ENCODE measurements around the gene PPFIA1.
A peak's percentile ranks its signal among the peaks of the same experiment; 100 is the strongest.
"Not testable (repeated sequence)": the region's sequence is repeated elsewhere in the genome, so short reads cannot be mapped to it uniquely, and the experiment has no call there.

The PPFIA1 gene

DNA sequence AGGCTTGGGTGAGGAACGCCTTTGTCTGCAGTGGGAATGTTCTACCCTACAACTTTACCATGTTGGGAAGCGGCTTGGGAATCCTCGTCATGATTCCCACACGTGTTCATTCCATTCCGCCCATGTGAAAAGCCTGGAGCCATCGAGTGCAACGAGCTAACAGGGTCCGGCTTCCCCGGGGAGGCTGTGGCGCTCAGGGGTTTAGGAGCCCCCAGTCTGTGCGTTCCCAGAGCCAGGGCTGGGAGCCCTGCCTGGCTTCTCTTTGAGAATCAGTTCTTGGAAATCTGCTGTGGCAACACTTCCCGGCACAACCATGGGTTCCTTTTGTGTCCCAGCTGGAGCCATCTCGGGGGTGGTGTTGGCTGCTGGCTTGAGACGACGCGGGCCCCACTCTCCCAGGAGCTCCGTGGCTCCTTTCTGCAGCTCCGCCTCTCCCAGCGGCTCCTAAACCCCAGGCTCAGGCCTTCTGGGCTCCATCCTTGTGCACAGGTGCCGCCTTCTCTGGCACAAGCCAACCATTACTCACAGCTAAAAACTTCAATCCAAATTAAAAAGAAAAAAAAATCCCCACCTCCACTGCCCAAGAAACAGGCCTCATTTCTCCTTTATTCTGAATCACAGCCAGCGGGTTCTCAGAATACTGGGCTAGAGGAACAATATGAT lies 18.7 kb upstream of the PPFIA1 start:
- no peak for DNase-seq (ENCODE audit: low read depth, low spot score)

DNA sequence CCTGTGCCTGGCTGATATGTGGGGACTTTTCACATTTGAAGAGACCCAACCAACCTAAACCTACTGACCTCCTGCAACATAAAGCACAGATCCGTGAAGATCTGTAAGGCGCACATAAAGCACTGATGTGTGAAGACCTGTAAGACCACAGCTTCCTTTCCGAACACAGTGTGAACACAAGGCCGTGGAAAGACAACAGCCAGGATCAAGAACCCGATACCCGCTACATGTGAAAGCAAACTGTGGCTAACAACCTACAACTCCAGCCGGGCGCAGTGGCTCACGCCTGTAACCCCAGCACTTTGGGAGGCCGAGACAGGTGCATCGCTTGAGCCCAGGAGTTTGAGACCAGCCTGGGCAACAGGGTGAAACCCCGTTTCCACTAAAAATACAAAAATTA lies 17.6 kb upstream of the PPFIA1 start:
- DNase-seq (ENCODE audit: low read depth, low spot score): no peak

DNA sequence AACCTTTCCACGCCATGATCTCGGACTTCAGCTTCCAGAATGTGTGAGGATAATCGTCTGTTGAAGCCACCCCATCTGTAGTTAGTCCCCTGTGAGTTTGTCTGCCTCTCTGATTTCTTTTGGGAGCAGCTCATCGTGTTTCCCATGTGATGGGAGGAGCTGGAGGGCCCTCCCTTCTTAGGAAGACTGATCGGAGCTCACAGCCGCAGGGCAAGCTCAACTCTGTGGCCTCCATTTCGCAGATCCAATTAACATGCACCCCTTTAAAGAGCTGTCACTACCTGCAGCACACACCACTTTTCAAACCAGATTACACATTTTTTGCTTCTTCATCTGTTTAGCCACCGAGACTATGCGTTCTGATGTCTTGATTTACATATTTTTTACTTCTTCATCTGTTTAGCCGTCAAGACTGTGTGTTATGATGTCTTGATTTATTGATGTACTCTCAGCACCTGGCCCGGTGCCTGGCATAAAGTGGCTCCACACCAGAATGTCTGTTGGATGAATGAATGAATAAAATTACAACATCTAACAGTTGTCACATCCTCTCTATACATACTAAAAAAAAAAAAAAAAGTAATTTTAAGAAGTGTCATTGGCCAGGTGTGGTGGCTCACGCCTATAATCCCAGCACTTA lies 14.9 kb upstream of the PPFIA1 start:
- no peak for DNase-seq (ENCODE audit: low read depth, low spot score)

DNA sequence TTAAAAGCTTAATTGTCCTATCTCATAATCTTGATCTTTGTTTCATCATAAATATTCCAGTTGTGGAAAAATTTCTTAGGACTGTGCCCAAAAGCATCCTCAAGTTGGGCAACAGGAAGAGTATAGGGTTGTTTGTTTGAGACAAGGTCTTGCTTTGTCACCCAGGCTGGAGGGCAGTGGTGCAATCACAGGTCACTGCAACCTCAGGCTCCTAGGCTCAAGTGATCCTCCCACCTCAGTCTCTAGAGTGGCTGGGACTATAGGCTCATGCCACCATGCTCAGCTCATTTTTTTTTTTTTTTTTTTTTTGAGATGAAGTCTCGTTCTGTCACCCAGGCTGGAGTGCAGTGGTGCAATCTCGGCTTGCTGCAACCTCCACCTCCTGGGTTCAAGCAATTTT lies 11.4 kb upstream of the PPFIA1 start:
- DNase-seq (ENCODE audit: low read depth, low spot score): not testable (repeated sequence)

DNA sequence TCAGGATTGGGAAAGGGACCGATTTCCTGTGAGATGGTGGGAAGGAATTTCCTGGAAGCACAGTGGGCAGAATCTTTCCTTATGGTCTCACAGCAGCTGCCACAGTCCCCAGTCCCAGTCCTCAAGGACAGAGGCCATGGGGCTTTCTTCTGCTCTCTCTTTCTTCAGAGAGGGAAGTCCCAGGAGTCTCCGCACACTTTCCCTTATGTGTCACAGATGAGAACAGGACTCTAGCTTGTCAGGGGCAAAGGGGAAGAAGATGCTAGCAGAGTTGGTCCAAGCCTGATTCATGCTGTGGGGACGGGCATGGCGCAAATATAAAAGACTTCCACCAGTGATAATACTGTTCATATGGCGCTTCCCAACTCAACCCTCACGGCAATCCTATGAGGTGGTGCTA lies 7.5 kb upstream of the PPFIA1 start:
- DNase-seq (ENCODE audit: low read depth, low spot score): no peak

DNA sequence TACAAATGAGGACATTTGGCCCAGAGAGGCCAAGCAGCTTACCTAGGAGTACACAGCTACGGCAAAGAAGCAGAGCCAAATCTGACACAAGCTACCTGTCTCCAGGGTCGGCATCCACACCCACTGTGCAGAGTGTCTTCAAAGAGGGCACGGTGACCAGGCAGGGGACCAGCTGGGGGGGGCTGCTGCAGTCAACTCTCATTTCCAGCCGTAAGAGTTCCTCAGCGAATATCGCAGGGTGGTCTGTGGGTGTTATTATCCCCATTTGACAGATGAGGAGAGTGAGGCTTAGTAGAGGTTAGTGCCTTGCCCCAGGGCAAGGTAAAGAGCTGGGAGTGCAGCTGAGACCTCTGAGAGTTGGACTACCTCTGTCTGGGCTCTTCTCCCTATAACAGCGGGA lies 7.1 kb upstream of the PPFIA1 start:
- no peak for DNase-seq (ENCODE audit: low read depth, low spot score)

DNA sequence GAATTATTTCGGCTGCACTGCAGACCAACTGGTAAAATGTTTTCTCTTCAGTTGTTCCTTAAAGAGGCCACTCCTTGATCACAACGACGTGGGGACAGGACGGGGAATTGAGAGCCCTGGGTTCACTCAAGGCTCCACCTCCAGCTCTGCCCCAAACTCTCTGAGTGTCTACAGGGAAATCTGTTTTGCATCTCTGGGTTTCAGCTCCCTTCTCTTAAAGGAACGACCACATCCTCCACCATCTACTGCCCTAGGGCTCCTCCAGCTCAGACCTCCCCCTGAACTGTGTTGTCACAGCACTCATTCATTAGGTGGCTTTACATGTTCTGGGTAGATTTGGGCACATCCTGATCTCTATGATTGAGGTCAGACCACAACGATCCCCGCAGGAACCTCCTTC lies 5.1 kb upstream of the PPFIA1 start:
- DNase-seq (ENCODE audit: low read depth, low spot score): no peak

DNA sequence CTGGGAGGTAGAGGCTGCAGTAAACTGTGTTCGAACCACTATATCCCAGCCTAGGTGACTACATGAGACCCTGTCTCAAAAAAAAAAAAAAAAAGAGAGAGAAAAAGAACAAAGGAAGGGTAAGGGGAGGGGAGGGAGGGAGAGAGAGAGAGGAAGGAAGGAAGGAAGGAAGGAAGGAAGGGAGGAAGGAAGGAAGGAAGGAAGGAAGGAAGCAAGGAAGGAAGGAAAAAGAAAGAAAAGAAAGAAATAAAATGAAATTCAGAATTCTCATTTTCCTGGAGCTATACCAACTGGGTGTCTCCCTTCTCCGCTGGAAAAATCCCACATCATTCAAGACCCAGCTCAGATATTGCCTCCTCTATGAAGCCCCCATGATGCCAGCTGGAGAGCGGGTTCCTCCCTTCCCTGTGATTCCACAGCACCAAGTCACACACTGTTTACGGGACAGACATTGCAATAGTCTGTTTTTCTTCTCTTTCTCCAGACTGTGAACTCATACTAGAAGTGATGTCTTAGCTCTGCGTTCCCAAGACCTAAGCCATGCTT lies 3.0 kb upstream of the PPFIA1 start:
- no peak for DNase-seq (ENCODE audit: low read depth, low spot score)

DNA sequence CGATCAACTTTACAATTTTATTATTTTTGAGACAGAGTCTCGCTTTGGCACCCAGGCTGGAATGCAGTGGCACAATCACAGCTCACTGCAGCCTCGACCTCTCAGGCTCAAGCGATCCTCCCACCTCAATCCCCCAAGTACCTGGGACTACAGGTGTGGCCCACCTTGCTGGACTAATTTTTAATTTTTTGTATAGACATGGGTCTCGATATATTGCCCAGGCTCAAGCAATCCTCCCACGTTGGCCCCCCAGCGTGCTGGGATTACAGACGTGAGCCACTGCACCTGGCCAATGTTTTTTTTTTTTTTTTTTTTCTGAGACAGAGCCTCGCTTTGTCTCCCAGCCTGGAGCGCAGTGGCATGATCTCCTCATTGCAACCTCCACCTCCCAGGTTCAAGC lies 2.0 kb upstream of the PPFIA1 start:
- DNase-seq (ENCODE audit: low read depth, low spot score): no peak

DNA sequence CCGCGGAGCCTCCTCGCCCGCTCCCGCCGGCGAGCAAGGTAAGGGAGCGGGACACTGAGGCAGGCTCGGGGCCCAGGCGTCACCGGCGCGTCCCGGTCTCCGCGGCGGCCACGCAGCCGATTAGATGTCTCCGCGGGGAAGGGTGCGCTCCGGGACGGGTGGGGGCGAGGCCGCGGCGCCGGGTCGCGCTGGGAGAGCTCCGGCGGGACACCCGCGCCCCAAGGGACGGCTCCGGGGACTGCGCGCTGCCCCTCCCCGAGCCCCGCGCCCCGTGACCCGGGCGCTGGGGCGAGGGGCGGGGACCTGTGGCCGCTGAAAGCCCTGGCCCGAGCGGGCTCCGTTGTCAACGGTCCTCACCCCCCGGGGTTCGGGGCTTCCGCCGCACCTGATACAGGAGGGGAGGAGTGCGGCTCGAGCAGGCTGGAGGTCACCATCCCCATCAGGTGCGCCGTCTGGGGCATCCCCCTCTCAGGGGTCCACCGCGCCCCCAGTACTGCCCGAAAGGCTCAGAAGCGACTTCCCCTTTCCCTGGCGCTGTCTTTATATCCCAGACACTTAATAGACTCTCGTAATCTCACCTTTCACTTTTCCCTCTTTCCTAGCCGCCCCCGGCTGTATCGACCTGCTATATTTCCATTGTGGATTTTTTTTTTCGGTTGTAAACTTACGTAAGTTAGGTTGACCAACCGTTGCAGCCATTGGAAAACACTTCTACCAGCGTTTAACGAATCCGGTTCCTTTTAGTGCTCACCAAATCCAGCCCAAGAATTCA lies 573 bp downstream of the PPFIA1 start:
- DNase-seq (ENCODE audit: low read depth, low spot score): peak; percentile 1

DNA sequence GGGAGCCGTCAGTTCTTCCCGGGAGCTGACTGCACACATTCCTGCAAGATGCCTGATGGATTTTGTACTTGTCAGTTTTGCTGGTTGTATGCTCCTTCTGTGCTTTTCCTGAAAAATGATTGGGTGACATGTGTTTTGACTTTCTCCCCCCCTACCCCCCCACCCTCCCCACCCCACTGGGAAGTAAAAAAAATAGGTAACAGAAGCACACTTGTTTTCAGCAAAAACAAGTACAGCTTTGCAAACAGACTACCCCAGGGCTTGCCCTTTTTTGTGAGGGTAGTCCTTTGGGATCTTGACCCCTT lies 1.1 kb downstream of the PPFIA1 start:
- DNase-seq (ENCODE audit: low read depth, low spot score): no peak

DNA sequence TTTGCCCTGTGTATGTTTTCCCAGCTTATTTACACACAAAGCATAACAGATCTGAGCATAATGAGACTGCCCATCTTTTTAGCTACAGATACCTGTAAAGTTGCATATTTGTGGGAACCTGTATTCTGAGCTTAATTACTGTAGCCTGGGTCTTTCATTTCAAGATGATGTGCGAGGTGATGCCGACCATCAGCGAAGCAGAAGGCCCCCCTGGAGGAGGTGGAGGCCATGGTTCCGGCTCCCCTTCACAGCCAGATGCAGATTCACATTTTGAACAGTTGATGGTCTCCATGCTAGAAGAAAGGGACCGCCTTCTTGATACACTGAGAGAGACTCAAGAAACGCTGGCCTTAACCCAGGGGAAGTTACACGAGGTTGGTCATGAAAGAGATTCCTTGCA lies 1.5 kb downstream of the PPFIA1 start:
- no peak for DNase-seq (ENCODE audit: low read depth, low spot score)

DNA sequence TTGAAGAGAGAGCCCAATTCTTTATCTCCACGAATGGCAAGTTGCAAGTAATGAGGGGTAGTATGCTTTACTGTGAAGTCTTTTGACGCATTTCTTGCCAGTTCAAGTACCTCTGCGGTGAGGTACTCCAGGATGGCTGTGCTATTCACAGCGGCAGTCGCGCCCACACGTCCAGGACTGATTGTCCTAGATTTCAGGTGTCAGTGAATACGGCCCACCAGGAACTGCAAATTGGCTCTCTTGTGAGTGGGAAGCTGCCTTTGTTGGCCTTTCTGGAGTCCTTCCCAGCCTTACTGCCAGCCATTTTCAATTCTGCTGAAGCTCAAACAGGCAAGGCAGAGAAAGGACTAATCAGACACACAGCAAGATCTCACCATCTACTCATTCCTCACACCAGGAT lies 8.5 kb downstream of the PPFIA1 start:
- DNase-seq (ENCODE audit: low read depth, low spot score): no peak

DNA sequence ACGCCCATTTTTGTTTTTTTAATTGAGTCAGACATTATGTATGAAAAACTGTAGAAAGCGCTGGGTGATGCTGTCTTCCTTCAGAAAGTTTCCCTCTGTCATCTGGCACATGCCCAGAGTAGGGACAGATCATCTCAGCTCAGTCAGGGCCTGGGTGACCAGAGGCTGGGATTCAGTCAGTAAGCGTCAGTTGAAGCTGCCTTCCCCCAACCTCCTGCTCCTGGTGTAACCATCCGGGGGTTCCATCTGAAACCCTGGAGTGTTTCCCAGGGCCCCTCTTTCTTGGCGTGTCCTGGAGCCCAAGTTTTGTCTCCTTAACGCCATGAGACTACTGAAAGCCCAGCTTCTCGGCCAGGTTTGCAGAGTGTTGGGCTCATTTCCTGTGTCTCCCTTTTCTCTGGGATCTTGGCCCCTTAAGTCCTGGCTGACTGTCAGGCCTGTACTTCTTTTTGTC lies 10.7 kb downstream of the PPFIA1 start:
- no peak for DNase-seq (ENCODE audit: low read depth, low spot score)

DNA sequence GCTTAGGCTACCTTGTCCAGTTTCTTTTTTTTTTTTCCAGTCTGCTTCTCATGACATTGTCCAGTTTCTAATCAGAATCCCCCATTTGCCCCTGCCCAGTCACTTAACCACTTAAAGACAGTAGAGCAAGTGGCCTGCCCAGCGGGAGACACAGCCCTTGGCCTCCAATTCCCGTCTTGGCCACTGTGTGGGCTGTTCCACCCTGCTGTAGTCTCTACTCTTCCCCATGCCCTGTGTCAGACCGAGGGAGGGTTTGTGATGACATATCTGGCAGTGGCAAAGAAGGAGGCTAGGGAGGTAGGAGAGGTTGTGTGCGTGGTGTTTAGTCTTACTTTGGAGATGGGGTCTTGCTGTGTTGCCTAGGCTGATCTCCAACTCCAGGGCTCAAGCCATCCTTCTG lies 11.5 kb downstream of the PPFIA1 start:
- DNase-seq (ENCODE audit: low read depth, low spot score): no peak

DNA sequence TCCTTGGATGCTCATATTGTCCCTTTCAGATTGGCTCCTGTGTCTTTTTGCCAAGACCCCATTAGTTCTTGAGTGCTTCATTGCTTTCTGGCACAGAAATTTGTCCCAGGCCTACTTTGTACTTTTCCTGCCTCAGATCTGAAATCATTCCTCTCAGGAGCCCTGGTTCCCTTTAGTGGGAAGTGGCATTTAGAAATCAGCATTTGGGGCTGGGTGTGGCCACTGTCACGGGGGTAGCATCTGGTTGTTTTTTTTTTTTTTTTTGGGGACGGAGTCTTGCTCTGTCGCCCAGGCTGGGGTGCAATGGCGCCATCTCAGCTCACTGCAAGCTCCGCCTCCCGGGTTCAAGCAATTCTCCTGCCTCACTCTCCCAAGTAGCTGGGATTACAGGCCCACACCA lies 18.2 kb downstream of the PPFIA1 start:
- DNase-seq (ENCODE audit: low read depth, low spot score): no peak

DNA sequence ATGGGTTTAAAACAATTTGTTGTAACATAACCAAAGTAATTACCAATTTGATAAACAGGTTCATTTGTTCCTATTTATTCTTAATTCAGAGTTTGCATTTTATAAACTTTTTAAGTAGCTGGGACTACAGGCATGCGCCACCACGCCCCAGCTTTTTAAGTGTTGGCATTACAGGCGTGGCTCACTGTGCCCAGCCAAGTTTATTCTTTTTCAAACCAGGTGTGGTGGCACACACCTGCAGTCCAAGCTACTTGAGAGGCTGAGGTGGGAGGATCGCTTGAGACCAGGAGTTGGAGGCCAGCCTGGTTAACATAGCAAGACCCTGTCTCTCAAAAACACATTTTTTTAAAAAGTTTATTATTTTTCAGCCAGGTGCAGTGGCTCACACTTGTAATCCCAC lies 19.1 kb downstream of the PPFIA1 start:
- DNase-seq (ENCODE audit: low read depth, low spot score): no peak

DNA sequence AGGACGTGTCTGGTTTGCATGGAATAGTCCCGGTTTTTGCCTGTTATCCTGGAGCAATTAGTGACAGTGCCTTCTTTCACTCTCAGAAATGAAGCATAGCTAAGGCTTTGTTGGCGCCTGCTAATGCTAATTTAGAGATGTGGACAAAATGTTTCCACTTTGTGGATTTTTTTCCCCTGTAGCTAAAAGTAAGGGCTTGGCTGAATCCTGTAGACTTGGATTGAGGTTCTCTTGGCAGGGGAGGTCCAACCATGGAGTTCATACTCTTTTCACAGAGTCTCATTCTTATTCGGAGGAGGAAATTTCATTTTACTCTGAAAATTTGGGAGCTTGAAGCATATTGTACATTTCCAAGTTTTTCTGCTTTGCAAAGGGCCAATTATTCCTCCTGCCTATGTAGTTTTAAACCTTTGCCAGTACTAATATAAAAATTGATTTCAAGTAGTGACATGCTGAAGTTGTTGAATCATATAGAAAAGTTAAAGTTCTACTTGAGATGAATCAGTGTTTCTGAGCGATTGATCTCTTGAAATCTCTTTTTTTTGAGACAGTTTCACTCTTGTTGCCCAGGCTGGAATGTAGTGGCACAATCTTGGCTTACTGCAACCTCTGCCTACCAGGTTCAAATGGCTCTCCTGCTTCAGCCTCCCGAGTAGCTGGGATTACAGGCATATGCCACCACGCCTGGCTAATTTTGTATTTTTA lies 20.0 kb downstream of the PPFIA1 start:
- no peak for DNase-seq (ENCODE audit: low read depth, low spot score)

DNA sequence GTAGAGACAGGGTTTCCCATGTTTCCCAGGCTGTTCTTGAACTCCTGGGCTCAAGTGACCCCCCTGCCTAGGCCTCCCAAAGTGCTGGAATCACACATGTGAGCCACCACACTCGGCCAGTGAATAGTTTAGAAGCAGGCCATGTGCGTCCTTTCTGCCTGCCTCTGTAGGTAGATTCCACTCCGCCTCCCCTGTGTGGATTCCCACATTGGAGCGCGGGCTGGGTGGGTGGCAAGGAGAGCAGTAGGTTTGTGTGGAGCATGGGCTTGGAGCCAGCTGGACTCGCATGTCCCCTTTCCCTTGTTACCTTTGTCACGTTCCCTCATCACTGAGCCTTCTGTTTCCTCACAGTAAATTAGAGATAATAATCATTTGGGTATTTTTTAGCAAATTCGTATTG lies 21.7 kb downstream of the PPFIA1 start:
- DNase-seq (ENCODE audit: low read depth, low spot score): no peak

DNA sequence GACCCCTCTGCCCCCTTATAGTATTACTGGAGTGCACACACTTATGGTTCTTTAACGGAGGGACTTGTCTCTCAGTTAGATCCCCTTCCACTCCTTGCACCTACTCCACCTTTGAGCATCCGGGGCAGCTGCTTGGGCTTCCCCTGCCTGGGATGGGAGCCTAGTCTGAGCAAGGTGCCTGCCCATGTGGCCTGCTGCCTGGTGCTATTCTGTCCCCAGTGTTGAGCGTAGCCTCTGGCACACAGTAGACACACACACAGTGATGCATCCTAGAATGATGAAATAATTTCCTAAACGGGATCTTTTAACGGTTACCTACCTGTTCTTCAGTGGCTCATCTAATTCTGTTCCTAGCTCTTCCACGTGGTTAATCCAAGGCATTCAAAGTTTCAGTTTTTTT lies 22.4 kb downstream of the PPFIA1 start:
- DNase-seq (ENCODE audit: low read depth, low spot score): no peak

DNA sequence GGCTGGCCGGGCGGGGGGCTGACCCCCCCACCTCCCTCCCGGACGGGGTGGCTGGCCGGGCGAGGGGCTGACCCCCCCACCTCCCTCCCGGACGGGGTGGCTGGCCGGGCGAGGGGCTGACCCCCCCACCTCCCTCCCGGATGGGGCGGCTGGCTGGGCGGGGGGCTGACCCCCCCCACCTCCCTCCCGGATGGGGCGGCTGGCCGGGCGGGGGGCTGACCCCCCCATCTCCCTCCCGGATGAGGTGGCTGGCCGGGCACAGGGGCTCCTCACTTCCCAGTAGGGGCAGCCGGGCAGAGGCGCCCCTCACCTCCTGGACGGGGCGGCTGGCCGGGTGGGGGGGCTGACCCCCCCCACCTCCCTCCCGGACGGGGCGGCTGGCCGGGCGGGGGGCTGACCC lies 24.7 kb downstream of the PPFIA1 start:
- not testable (repeated sequence) for DNase-seq (ENCODE audit: low read depth, low spot score)

DNA sequence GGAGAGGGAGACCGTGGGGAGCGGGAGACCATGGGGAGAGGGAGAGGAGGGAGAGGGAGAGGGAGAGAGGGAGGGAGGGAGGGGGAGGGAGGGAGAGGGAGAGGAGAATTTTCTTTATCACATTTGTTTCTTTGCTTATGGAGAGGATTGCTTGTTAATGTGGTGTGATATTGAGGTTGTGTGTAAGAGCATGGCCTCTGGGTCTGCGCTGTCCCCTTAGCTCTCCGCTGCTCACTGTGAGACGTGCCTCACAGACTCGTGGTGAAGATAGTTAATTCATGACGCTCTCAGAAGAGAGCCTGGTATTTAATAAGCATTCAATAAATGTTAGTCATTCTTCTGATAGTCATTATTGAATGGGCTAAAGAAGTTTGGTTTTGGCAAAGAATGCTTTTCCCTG lies 26.2 kb downstream of the PPFIA1 start:
- DNase-seq (ENCODE audit: low read depth, low spot score): no peak

All from activated CD4-positive, CD25-positive, alpha-beta regulatory T cell treated with anti-CD3 and anti-CD28 coated beads, Interleukin-2, amount 50 U/mL, for 16 hours (primary cell).